GM12892 (cell line): Measurements from ENCODE around the gene CLDN14.

Source experiments
- POLR2A ChIP-seq: IDR thresholded peaks from 2 replicates; pipeline ENCODE4 v1.6.1; 2011; ENCODE audit warnings: low read depth, low read length, control low read depth
- POLR2AphosphoS5 ChIP-seq: IDR thresholded peaks from 2 replicates; pipeline ENCODE4 v1.6.1; 2011; ENCODE audit warnings: low read depth, low read length, control low read depth
- TAF1 ChIP-seq: IDR thresholded peaks from 2 replicates; pipeline ENCODE4 v1.6.1; 2011; ENCODE audit warnings: low read depth, mild to moderate bottlenecking, control low read depth, low read length, borderline replicate concordance

- TF ChIP-seq POLR2AphosphoS5 (no peak), POLR2A (no peak), TAF1 (no peak)
Measured at GRCh38 chr21:36485476-36485875, 5.6 kb upstream of the CLDN14 start.
